Thoracic aorta (tissue), 2 donors: Measurements from ENCODE around the gene NPIPA5. TPM values are rescaled to one million over a fixed set of nuclear protein-coding genes. Genes with fewer than 3 reads are reported as not detected.
A peak's percentile ranks its signal among the peaks of the same experiment; 100 is the strongest.
"Not testable (repeated sequence)": the region's sequence is repeated elsewhere in the genome, so short reads cannot be mapped to it uniquely, and the experiment has no call there.

Experiments used
- ATAC-seq: fragments of 150-250 bp; one replicate; pipeline ENCODE4 v1.8.0; 2017; ENCODE audit warnings: low read depth; ENCODE audit not compliant: insufficient number of reproducible peaks, low FRiP score
- DNase-seq: peaks from one replicate; pipeline ENCODE4 v3.0.0-alpha.2; 2020; ENCODE audit warnings: low spot score
- H3K27ac ChIP-seq, 2 donors: fragments of 200-600 bp; sonication (generic); 1 replicate in 1 of 2; 2 replicates in 1 of 2; pipeline ENCODE4 v1.5.1; 2016; ENCODE audit warnings: mild to moderate bottlenecking in 2 of 2, moderate library complexity in 2 of 2
- H3K27me3 ChIP-seq: fragments of 200-600 bp; sonication (generic); replicated peaks from 2 replicates; pipeline ENCODE4 v1.6.0; 2016; ENCODE audit warnings: mild to moderate bottlenecking; ENCODE audit not compliant: insufficient read depth
- H3K36me3 ChIP-seq: fragments of 200-600 bp; sonication (generic); one replicate; pipeline ENCODE4 v1.5.1; 2016
- H3K4me1 ChIP-seq, 2 donors: fragments of 200-600 bp; sonication (generic); 1 replicate in 1 of 2; 2 replicates in 1 of 2; pipeline versions ENCODE4 v1.5.1 to v1.6.0; 2016; ENCODE audit warnings: low read depth in 2 of 2, mild to moderate bottlenecking in 1 of 2; ENCODE audit not compliant: control insufficient read depth in 1 of 2
- H3K4me3 ChIP-seq: fragments of 200-600 bp; sonication (generic); 2 replicates; pipeline ENCODE4 v1.5.1; 2016; ENCODE audit warnings: mild to moderate bottlenecking
- H3K9me3 ChIP-seq: fragments of 200-600 bp; sonication (generic); 2 replicates; pipeline ENCODE4 v1.5.1; 2016
- CTCF ChIP-seq: fragments of 200-600 bp; sonication (generic); IDR thresholded peaks from one replicate; pipeline ENCODE4 v1.5.1; 2019; ENCODE audit warnings: antibody characterized with exemption
- total RNA-seq, 2 donors: library from RNA; depleted of rRNA; stranded (reverse); fragments of >200 nt; gene quantifications; one replicate each; pipeline versions ENCODE4 v1.1.0 to v1.2.3, GENCODE V29; 2016

NPIPA5 gene
- total RNA-seq: 10 to 100 TPM in 1 of 2 donors, 1 to 10 TPM in 1; 5.4 to 28.6 TPM

- not testable (repeated sequence) for H3K36me3 ChIP-seq, H3K27ac ChIP-seq, H3K27me3 ChIP-seq, H3K4me3 ChIP-seq, ATAC-seq, H3K9me3 ChIP-seq, H3K4me1 ChIP-seq, DNase-seq
Measured at GRCh38 chr16:15378194-15378593, at the start of gene NPIPA5. Gene NPIPA5, minus strand, starts transcription at chr16:15378294. Its CDS starts 0 bp downstream, at chr16:15378294.

GRCh38 chr16:15427648-15428239 is 49.6 kb upstream of the NPIPA5 start:
- ATAC-seq (peak; percentile 83), DNase-seq (peak; percentile 24)
- H3K27ac ChIP-seq: no peak overlapping the region

GRCh38 chr16:15426796-15427195 is 48.7 kb upstream of the NPIPA5 start:
- no peak for ATAC-seq
- peaks cover 0 to 5% of the 10 kb centered on the region in 2 donors for H3K4me1 ChIP-seq
- H3K4me3 ChIP-seq: no peak overlapping the region
- no peak for DNase-seq
- no peaks in the 10 kb centered on the region for H3K9me3 ChIP-seq
- TF ChIP-seq CTCF: no peak
- H3K27me3 ChIP-seq: no peaks in the 10 kb centered on the region
- H3K27ac ChIP-seq: no peak overlapping the region
- H3K36me3 ChIP-seq: no peaks in the 10 kb centered on the region

More at GRCh38 chr16:15427648-15428239, 49.6 kb upstream of the NPIPA5 start:
- Histone ChIP-seq H3K36me3 (no peaks in the 10 kb centered on the region), H3K4me1 (peaks cover 0 to 5% of the 10 kb centered on the region in 2 donors), H3K27me3 (no peaks in the 10 kb centered on the region), H3K4me3 (peak overlapping the region; percentile 50), H3K9me3 (no peaks in the 10 kb centered on the region)
- peak; percentile 74 for TF ChIP-seq CTCF

- ATAC-seq: no peak
- no peaks in the 10 kb centered on the region for H3K27me3 ChIP-seq
- no peaks in the 10 kb centered on the region for H3K36me3 ChIP-seq
- H3K4me1 ChIP-seq: peaks cover 0 to 5% of the 10 kb centered on the region in 2 donors
- no peak overlapping the region for H3K27ac ChIP-seq
- DNase-seq: no peak
- no peak overlapping the region for H3K4me3 ChIP-seq
- no peak for TF ChIP-seq CTCF
- H3K9me3 ChIP-seq: no peaks in the 10 kb centered on the region
Measured at GRCh38 chr16:15425861-15426260, 47.8 kb upstream of the NPIPA5 start.

GRCh38 chr16:15422222-15422621 is 44.1 kb upstream of the NPIPA5 start:
- DNase-seq (no peak), ATAC-seq (no peak)
- TF ChIP-seq CTCF: no peak
- H3K4me1 ChIP-seq: no peaks in the 10 kb centered on the region
- no peak overlapping the region for H3K4me3 ChIP-seq
- H3K27me3 ChIP-seq: no peaks in the 10 kb centered on the region
- H3K9me3 ChIP-seq: no peaks in the 10 kb centered on the region
- no peaks in the 10 kb centered on the region for H3K36me3 ChIP-seq
- no peak overlapping the region for H3K27ac ChIP-seq

- not testable (repeated sequence) for H3K4me1 ChIP-seq, H3K36me3 ChIP-seq, H3K9me3 ChIP-seq, H3K27me3 ChIP-seq, H3K4me3 ChIP-seq, H3K27ac ChIP-seq, DNase-seq, ATAC-seq
Measured at GRCh38 chr16:15421696-15422095, 43.6 kb upstream of the NPIPA5 start.
